SU-DHL-6 (cell line): ENCODE results near the gene PXYLP1.

Experiments
- H2AFZ ChIP-seq: fragments of 200-600 bp; sonication (generic); 2 replicates; pipeline ENCODE4 v1.6.1; 2014; ENCODE audit warnings: low read depth, mild to moderate bottlenecking, moderate library complexity, mixed read lengths, antibody characterized with exemption, low read length; ENCODE audit not compliant: severe bottlenecking
- H3F3A ChIP-seq: fragments of 200-600 bp; shearing (Covaris generic); 2 replicates; pipeline ENCODE4 v1.6.0; 2016; ENCODE audit warnings: antibody characterized with exemption, mild to moderate bottlenecking; ENCODE audit not compliant: insufficient read depth
- H3K27ac ChIP-seq: fragments of 200-600 bp; sonication (generic); 2 replicates; pipeline ENCODE4 v1.5.1; 2016; ENCODE audit warnings: low read depth, mild to moderate bottlenecking, low read length, moderate library complexity, mixed read lengths
- H3K27me3 ChIP-seq: fragments of 200-600 bp; sonication (generic), shearing (Covaris generic); 2 replicates; pipeline ENCODE4 v1.6.0; 2014; ENCODE audit warnings: mild to moderate bottlenecking, low read length
- H3K36me3 ChIP-seq: fragments of 200-600 bp; sonication (generic); 2 replicates; pipeline ENCODE4 v1.6.1; 2014; ENCODE audit warnings: mild to moderate bottlenecking, low read length, mixed read lengths
- H3K4me2 ChIP-seq: fragments of 300-600, 200-600 bp; shearing (Covaris generic), sonication (generic); 2 replicates; pipeline ENCODE4 v1.6.0; 2014; ENCODE audit warnings: low read length, low read depth, mild to moderate bottlenecking; ENCODE audit not compliant: poor library complexity, severe bottlenecking
- H3K4me3 ChIP-seq: fragments of 200-600 bp; sonication (generic); 2 replicates; pipeline ENCODE4 v1.5.1; 2014; ENCODE audit warnings: antibody characterized with exemption, low read length, mild to moderate bottlenecking, mixed read lengths; ENCODE audit not compliant: insufficient read depth, poor library complexity, severe bottlenecking
- H3K79me2 ChIP-seq: fragments of 200-600 bp; sonication (generic); 2 replicates; pipeline ENCODE4 v1.6.1; 2014; ENCODE audit warnings: mild to moderate bottlenecking, low read length, moderate library complexity; ENCODE audit not compliant: insufficient read depth
- H3K9ac ChIP-seq: fragments of 200-600 bp; sonication (generic); 2 replicates; pipeline ENCODE4 v1.7.0; 2014; ENCODE audit warnings: mild to moderate bottlenecking, low read length
- H3K9me2 ChIP-seq: fragments of 200-600 bp; sonication (generic); replicated peaks from 2 replicates; pipeline ENCODE4 v1.6.1; 2014; ENCODE audit warnings: low read length; ENCODE audit not compliant: insufficient read depth
- H3K9me3 ChIP-seq: fragments of 200-600 bp; sonication (generic); 2 replicates; pipeline ENCODE4 v1.6.1; 2014; ENCODE audit warnings: low read length, mixed read lengths; ENCODE audit not compliant: insufficient read depth
- H4K20me1 ChIP-seq: fragments of 200-600 bp; sonication (generic); 2 replicates; pipeline ENCODE4 v1.6.1; 2014; ENCODE audit warnings: low read depth, mild to moderate bottlenecking, antibody characterized with exemption, low read length, moderate library complexity, mixed read lengths
- EZH2phosphoT487 ChIP-seq: fragments of 200-600 bp; sonication (generic), shearing (Covaris generic); conservative IDR thresholded peaks from 2 replicates; pipeline ENCODE4 v1.6.1; 2018; ENCODE audit warnings: mild to moderate bottlenecking, antibody characterized with exemption, low read length, moderate library complexity, mixed read lengths
- TF ChIP-seq, protein P1 (sequence below): fragments of 200-600 bp; sonication (generic); IDR thresholded peaks from one replicate; pipeline ENCODE4 v1.5.1; 2017; ENCODE audit warnings: antibody characterized with exemption, mild to moderate bottlenecking, low read length, moderate library complexity; ENCODE audit not compliant: insufficient read depth, poor library complexity, severe bottlenecking

The PXYLP1 gene

DNA sequence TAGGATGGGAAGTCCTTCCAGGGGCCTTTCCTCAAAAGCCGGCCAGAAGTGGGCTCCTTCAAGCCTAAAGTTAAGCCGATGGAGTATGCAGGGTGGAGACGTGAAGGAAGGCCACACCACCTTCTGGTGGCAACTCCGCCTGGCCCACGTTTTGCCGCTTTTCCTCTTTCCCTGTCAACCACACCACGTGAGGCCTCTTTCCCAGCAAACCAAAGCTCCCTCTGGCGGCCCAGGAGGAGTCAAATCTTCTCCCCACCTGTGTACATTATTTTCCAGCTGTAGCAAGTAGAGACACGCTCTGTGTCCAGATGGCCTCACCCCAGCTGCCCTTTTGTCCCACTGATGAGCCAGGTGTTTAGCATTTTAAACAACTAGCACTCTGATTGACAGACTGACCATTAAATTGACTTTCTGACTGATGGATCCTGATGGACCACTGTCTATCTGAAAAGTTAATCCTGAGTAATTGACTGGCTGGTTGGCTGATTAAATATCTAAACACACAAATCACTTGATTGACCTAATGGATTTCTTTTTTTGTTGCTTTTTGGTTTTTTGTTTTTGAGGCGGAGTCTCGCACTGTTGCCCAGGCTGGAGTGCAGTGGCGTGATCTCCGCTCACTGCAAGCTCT is 77.1 kb downstream of the PXYLP1 start:
- no peaks in the 10 kb centered on the region for H3K79me2 ChIP-seq
- H3K9ac ChIP-seq = no peak overlapping the region
- TF ChIP-seq EZH2phosphoT487 = no peak
- TF ChIP-seq, protein P1, sequence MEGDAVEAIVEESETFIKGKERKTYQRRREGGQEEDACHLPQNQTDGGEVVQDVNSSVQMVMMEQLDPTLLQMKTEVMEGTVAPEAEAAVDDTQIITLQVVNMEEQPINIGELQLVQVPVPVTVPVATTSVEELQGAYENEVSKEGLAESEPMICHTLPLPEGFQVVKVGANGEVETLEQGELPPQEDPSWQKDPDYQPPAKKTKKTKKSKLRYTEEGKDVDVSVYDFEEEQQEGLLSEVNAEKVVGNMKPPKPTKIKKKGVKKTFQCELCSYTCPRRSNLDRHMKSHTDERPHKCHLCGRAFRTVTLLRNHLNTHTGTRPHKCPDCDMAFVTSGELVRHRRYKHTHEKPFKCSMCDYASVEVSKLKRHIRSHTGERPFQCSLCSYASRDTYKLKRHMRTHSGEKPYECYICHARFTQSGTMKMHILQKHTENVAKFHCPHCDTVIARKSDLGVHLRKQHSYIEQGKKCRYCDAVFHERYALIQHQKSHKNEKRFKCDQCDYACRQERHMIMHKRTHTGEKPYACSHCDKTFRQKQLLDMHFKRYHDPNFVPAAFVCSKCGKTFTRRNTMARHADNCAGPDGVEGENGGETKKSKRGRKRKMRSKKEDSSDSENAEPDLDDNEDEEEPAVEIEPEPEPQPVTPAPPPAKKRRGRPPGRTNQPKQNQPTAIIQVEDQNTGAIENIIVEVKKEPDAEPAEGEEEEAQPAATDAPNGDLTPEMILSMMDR = no peak
- H3K36me3 ChIP-seq = no peaks in the 10 kb centered on the region
- no peak overlapping the region for H3K27ac ChIP-seq
- H3K27me3 ChIP-seq = no peaks in the 10 kb centered on the region
- H4K20me1 ChIP-seq = no peaks in the 10 kb centered on the region
- H3K9me3 ChIP-seq = no peaks in the 10 kb centered on the region
- H2AFZ ChIP-seq = no peak overlapping the region
- no peak overlapping the region for H3K4me3 ChIP-seq
- H3K9me2 ChIP-seq = no peaks in the 10 kb centered on the region
- no peak overlapping the region for H3K4me2 ChIP-seq
- no peaks in the 10 kb centered on the region for H3F3A ChIP-seq

DNA sequence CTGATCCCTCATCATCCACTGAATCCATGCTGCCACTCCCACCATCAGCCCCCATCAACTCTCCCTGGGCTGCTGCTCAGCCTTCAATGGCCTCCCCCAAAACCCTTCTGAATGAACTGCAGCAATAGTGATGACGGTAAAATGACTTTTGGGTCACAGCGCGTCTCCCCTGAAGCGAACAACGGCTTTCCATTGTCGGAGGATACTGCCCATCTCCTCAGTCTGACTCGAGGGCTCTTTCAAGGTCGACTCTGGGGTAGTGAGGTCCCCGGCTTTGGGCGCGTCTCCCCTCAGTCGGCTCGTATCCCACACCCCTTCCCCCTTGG is 79.5 kb downstream of the PXYLP1 start:
- Histone ChIP-seq H3K4me2 (peak overlapping the region; percentile 91), H2AFZ (peak overlapping the region; percentile 81), H3K9me2 (no peaks in the 10 kb centered on the region), H3F3A (no peaks in the 10 kb centered on the region), H3K27ac (no peak overlapping the region), H3K27me3 (no peaks in the 10 kb centered on the region), H3K79me2 (no peaks in the 10 kb centered on the region), H3K9me3 (no peaks in the 10 kb centered on the region), H3K36me3 (no peaks in the 10 kb centered on the region), H3K4me3 (peak overlapping the region; percentile 79), H4K20me1 (no peaks in the 10 kb centered on the region), H3K9ac (peak overlapping the region; percentile 72)
- TF ChIP-seq, protein P1 = no peak
- no peak for TF ChIP-seq EZH2phosphoT487

DNA sequence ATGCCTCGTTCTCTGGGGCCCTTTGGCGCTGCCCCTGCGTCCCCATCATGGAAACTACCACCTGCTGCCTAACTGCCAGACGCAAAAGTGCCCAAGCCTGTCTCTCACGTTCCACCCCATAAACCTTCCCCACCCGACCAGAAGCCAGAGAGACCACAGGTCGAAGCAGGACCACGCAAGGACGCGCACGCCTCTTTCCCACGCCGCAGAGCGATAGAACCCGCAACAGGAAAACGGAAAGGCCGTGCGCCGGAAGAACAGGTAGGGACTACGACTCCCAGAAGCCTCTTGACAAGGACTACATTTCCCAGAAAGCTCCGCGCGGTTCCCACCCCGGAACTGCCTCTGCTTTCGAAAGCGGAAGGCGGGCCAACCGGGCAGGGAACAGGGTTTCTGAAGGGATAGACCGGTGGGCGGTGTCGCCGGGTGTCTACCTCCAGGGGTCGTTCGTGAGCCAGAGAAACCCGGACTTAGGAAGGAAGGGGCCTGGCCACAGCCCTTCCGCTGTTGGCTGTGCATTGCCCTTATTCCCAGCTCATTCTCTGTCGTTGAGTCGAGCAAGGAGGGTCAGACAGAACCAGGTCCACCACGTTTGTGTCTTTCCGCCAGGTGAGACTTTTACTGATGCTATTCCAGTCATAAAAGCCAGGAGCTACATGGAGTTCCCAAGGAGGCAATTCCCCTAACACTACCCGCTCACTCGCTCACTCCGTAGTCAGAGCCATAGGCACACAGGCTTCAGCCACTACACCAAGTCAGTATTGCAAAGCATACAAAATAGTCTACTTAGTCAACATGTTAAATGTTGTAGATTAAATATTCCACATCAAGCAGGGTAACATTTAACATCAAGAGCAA is 80.1 kb downstream of the PXYLP1 start:
- peak overlapping the region; percentile 72 for H3K9ac ChIP-seq
- H3K27me3 ChIP-seq = no peaks in the 10 kb centered on the region
- no peaks in the 10 kb centered on the region for H3K36me3 ChIP-seq
- H3K79me2 ChIP-seq = no peaks in the 10 kb centered on the region
- H3K4me3 ChIP-seq = peak overlapping the region; percentile 79
- no peaks in the 10 kb centered on the region for H3F3A ChIP-seq
- H3K9me3 ChIP-seq = no peaks in the 10 kb centered on the region
- no peaks in the 10 kb centered on the region for H3K9me2 ChIP-seq
- TF ChIP-seq EZH2phosphoT487 = no peak
- TF ChIP-seq, protein P1 = peak; percentile 56
- peak overlapping the region; percentile 91 for H3K4me2 ChIP-seq
- H4K20me1 ChIP-seq = no peaks in the 10 kb centered on the region
- H3K27ac ChIP-seq = no peak overlapping the region
- peak overlapping the region; percentile 81 for H2AFZ ChIP-seq
